ENCODE data around the gene TMCO1. TPM values are rescaled to one million over a fixed set of nuclear protein-coding genes. Genes with fewer than 3 reads are reported as not detected.
A peak's percentile ranks its signal among the peaks of the same experiment; 100 is the strongest.

The TMCO1 gene
- polyA plus RNA-seq, 2 of the 4 experiments (the other 2 are of a cell fraction), result 154 to 220 TPM

DNA sequence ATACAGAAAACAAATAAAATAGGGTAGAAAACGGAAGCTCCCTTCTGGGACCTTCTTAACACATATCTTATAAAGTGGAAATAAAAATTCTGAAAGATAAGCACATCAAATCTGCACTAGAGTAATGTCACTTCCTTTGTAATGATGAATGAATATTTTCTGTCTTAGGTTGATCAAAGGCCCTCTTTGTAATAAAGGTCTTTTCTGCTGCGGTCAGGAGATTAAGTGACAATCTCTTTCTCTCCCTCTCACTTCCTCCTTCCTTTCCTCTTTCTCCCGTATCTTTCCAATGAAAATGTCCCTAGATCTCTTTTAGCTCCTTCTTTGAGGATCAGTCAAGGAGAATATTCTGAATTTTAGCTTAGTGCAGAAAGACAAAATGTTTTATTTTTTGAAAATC is 33.8 kb downstream of the TMCO1 start (continued):
- TF ChIP-seq, protein P1, sequence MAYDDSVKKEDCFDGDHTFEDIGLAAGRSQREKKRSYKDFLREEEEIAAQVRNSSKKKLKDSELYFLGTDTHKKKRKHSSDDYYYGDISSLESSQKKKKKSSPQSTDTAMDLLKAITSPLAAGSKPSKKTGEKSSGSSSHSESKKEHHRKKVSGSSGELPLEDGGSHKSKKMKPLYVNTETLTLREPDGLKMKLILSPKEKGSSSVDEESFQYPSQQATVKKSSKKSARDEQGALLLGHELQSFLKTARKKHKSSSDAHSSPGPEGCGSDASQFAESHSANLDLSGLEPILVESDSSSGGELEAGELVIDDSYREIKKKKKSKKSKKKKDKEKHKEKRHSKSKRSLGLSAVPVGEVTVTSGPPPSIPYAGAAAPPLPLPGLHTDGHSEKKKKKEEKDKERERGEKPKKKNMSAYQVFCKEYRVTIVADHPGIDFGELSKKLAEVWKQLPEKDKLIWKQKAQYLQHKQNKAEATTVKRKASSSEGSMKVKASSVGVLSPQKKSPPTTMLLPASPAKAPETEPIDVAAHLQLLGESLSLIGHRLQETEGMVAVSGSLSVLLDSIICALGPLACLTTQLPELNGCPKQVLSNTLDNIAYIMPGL (CRISPR knock-in tag; IDR thresholded peaks at IDR 0.05; ENCODE audit: borderline replicate concordance), result no peak
- TF ChIP-seq, protein P2, sequence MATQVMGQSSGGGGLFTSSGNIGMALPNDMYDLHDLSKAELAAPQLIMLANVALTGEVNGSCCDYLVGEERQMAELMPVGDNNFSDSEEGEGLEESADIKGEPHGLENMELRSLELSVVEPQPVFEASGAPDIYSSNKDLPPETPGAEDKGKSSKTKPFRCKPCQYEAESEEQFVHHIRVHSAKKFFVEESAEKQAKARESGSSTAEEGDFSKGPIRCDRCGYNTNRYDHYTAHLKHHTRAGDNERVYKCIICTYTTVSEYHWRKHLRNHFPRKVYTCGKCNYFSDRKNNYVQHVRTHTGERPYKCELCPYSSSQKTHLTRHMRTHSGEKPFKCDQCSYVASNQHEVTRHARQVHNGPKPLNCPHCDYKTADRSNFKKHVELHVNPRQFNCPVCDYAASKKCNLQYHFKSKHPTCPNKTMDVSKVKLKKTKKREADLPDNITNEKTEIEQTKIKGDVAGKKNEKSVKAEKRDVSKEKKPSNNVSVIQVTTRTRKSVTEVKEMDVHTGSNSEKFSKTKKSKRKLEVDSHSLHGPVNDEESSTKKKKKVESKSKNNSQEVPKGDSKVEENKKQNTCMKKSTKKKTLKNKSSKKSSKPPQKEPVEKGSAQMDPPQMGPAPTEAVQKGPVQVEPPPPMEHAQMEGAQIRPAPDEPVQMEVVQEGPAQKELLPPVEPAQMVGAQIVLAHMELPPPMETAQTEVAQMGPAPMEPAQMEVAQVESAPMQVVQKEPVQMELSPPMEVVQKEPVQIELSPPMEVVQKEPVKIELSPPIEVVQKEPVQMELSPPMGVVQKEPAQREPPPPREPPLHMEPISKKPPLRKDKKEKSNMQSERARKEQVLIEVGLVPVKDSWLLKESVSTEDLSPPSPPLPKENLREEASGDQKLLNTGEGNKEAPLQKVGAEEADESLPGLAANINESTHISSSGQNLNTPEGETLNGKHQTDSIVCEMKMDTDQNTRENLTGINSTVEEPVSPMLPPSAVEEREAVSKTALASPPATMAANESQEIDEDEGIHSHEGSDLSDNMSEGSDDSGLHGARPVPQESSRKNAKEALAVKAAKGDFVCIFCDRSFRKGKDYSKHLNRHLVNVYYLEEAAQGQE (IDR thresholded peaks at IDR 0.05), result no peak
- TF ChIP-seq ZC3H11A (IDR thresholded peaks at IDR 0.05) (no peak), FOSB (CRISPR knock-in tag; IDR thresholded peaks at IDR 0.05) (no peak)
- TF ChIP-seq, protein P3, sequence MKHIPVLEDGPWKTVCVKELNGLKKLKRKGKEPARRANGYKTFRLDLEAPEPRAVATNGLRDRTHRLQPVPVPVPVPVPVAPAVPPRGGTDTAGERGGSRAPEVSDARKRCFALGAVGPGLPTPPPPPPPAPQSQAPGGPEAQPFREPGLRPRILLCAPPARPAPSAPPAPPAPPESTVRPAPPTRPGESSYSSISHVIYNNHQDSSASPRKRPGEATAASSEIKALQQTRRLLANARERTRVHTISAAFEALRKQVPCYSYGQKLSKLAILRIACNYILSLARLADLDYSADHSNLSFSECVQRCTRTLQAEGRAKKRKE (CRISPR knock-in tag; IDR thresholded peaks at IDR 0.05; ENCODE audit: low read depth), result no peak

DNA sequence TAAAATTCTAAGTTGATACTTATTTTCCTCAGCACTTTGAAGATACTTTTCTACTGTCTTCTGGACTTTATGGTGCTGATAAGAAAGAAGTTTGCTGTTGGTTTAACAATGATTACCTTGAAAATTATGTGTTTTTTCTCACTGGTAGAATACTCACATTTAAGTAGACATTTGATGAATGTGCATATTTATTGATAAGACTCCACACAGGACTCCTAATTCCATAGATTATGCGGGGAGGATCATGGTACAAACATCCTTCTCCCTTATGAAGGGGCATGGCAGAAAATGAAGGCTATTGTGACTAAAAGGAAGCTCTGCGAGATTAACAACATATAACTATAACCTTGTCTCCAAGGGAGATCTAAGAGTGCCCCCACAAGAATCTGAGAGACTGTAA is 41.8 kb downstream of the TMCO1 start:
- POLR2A ChIA-PET, result no interaction called here
- Histone ChIP-seq H3K4me3 (no peak overlapping the region), H3K27ac (no peak overlapping the region), H3K9me3 (no peaks in the 10 kb centered on the region), H3K4me1 (no peaks in the 10 kb centered on the region), H3K4me2 (no peak overlapping the region)
- peak; percentile 42 for TF ChIP-seq MAFK (IDR thresholded peaks at IDR 0.05; ENCODE audit: partially characterized antibody)
- TF ChIP-seq ESRRA (IDR thresholded peaks at IDR 0.05; ENCODE audit: borderline replicate concordance, low read length), result no peak
- no peak for TF ChIP-seq SMC3 (IDR thresholded peaks at IDR 0.05)
- TF ChIP-seq FOSL2 (IDR thresholded peaks at IDR 0.05), result no peak
- no peak for TF ChIP-seq FOSL2 (CRISPR knock-in tag; IDR thresholded peaks at IDR 0.05)
- WGBS (ENCODE audit: missing lambda C conversion rate), result 94% methylated on average over 2 of the region's 2 CpGs
- CTCF ChIA-PET, result interaction anchor here (0.7 to 1.6 kb wide), 3 partner anchors 10 to 188 kb away, joined by 3 to 9 read pairs (median 4); no protein-coding TSS in a partner anchor
- ATAC-seq, result no peak
- no peak for DNase-seq (ENCODE audit: low read depth in 1 of 2, low spot score in 1 of 2)
- FAIRE-seq, result no peak

DNA sequence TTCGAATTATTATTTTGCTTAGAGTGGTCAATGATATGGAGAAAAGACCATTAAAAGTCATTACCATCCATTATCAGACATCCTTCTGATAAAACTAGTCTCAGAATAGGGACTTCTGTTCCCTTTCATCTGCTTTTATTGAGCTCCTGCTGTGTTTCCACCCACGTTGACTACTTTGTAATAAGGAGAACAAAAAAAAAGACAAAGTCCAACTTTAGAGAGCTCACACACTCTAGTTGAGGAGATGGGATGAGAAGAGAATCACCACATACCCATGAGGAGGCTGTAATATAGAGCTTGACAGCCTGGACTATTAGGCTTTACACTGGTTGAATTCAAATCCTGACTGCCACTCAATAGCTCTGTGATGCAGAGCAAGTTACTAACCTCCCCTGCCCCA is 42.5 kb downstream of the TMCO1 start:
- H3K27ac ChIP-seq, result no peak overlapping the region
- WGBS (ENCODE audit: missing lambda C conversion rate), result 79% methylated on average over 2 of the region's 2 CpGs
- CTCF ChIA-PET, result no interaction called here
- ATAC-seq (no peak), DNase-seq (ENCODE audit: low read depth in 1 of 2, low spot score in 1 of 2) (no peak), FAIRE-seq (no peak)
- H3K4me1 ChIP-seq, result no peaks in the 10 kb centered on the region
- POLR2A ChIA-PET, result no interaction called here
- H3K4me3 ChIP-seq, result no peak overlapping the region
- no peaks in the 10 kb centered on the region for H3K9me3 ChIP-seq
- H3K4me2 ChIP-seq, result no peak overlapping the region
- TF ChIP-seq ESRRA (IDR thresholded peaks at IDR 0.05; ENCODE audit: borderline replicate concordance, low read length), result no peak
- TF ChIP-seq HOXB5 (CRISPR knock-in tag; IDR thresholded peaks at IDR 0.05), result no peak
- TF ChIP-seq CHD4 (IDR thresholded peaks at IDR 0.05; ENCODE audit: borderline replicate concordance), result no peak
- TF ChIP-seq MAFK (IDR thresholded peaks at IDR 0.05; ENCODE audit: partially characterized antibody), result no peak
- TF ChIP-seq ZFP36 (IDR thresholded peaks at IDR 0.05; ENCODE audit: borderline replicate concordance, partially characterized antibody), result no peak
- TF ChIP-seq, protein P4, sequence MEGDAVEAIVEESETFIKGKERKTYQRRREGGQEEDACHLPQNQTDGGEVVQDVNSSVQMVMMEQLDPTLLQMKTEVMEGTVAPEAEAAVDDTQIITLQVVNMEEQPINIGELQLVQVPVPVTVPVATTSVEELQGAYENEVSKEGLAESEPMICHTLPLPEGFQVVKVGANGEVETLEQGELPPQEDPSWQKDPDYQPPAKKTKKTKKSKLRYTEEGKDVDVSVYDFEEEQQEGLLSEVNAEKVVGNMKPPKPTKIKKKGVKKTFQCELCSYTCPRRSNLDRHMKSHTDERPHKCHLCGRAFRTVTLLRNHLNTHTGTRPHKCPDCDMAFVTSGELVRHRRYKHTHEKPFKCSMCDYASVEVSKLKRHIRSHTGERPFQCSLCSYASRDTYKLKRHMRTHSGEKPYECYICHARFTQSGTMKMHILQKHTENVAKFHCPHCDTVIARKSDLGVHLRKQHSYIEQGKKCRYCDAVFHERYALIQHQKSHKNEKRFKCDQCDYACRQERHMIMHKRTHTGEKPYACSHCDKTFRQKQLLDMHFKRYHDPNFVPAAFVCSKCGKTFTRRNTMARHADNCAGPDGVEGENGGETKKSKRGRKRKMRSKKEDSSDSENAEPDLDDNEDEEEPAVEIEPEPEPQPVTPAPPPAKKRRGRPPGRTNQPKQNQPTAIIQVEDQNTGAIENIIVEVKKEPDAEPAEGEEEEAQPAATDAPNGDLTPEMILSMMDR (IDR thresholded peaks at IDR 0.05), result no peak
- TF ChIP-seq, protein P5, sequence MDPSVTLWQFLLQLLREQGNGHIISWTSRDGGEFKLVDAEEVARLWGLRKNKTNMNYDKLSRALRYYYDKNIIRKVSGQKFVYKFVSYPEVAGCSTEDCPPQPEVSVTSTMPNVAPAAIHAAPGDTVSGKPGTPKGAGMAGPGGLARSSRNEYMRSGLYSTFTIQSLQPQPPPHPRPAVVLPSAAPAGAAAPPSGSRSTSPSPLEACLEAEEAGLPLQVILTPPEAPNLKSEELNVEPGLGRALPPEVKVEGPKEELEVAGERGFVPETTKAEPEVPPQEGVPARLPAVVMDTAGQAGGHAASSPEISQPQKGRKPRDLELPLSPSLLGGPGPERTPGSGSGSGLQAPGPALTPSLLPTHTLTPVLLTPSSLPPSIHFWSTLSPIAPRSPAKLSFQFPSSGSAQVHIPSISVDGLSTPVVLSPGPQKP (IDR thresholded peaks at IDR 0.05; ENCODE audit: low read depth, low read length), result no peak
- TF ChIP-seq HDAC2 (IDR thresholded peaks at IDR 0.05), result no peak
- TF ChIP-seq SMC3 (IDR thresholded peaks at IDR 0.05), result no peak
- TF ChIP-seq NR3C1 (IDR thresholded peaks at IDR 0.05), result no peak
- no peak for TF ChIP-seq TP53 (CRISPR knock-in tag; IDR thresholded peaks at IDR 0.05)
- no peak for TF ChIP-seq HEYL (CRISPR knock-in tag; IDR thresholded peaks at IDR 0.05)
- TF ChIP-seq, protein P6, sequence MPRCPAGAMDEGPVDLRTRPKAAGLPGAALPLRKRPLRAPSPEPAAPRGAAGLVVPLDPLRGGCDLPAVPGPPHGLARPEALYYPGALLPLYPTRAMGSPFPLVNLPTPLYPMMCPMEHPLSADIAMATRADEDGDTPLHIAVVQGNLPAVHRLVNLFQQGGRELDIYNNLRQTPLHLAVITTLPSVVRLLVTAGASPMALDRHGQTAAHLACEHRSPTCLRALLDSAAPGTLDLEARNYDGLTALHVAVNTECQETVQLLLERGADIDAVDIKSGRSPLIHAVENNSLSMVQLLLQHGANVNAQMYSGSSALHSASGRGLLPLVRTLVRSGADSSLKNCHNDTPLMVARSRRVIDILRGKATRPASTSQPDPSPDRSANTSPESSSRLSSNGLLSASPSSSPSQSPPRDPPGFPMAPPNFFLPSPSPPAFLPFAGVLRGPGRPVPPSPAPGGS (IDR thresholded peaks at IDR 0.05), result no peak
- no peak for TF ChIP-seq NFE2L2 (conservative IDR thresholded peaks at IDR 0.05; ENCODE audit: low read length)
- no peak for TF ChIP-seq NPAS2 (CRISPR knock-in tag; IDR thresholded peaks at IDR 0.05; ENCODE audit: borderline replicate concordance)
- no peak for TF ChIP-seq EP300 (IDR thresholded peaks at IDR 0.05)
- no peak for TF ChIP-seq FOSB (CRISPR knock-in tag; IDR thresholded peaks at IDR 0.05)

All from A549 (cell line).